Lower leg skin (tissue), 4 donors: ENCODE measurements around the gene ACKR2. TPM values are rescaled to one million over a fixed set of nuclear protein-coding genes. Genes with fewer than 3 reads are reported as not detected.

Experiments used
- DNase-seq, 2 donors: peaks; one replicate each; pipeline ENCODE4 v3.0.0-alpha.2; 2019; ENCODE audit warnings: low spot score in 2 of 2
- H3K4me3 ChIP-seq: fragments of 200-600 bp; sonication (generic); 2 replicates; pipeline ENCODE4 v1.5.1; 2017; ENCODE audit warnings: mild to moderate bottlenecking, low read depth; ENCODE audit not compliant: poor library complexity, severe bottlenecking
- POLR2A ChIP-seq, 2 donors: fragments of 450-650 bp; IDR thresholded peaks; one replicate each; pipeline ENCODE4 v1.6.1; 2016 to 2017; ENCODE audit warnings: antibody characterized with exemption in 2 of 2, mild to moderate bottlenecking in 1 of 2, moderate library complexity in 1 of 2
- WGBS, 2 donors: methylation state at CpG; one replicate each; pipeline ENCODE4 v1.1.5; 2018; 5-methylcytosine and 5-hydroxymethylcytosine counted together
- intact Hi-C: fragments of 100-400 bp; cut with DNase I; formaldehyde crosslinking; loops from one replicate; pipeline ENCODE4 v1.15.0; 2023; ENCODE audit warnings: low total_unique reads
- total RNA-seq, 4 donors: library from RNA; depleted of rRNA; stranded (reverse); fragments of >200 nt; gene quantifications; one replicate each; pipeline ENCODE4 v1.1.0, GENCODE V29; 2016
- TF ChIP-seq, protein P1 (sequence below), 3 donors: fragments of 450-650 bp; IDR thresholded peaks; one replicate each; pipeline ENCODE4 v1.5.1; 2016; ENCODE audit warnings: antibody characterized with exemption in 3 of 3, mild to moderate bottlenecking in 3 of 3, moderate library complexity in 2 of 3

ACKR2 gene
- total RNA-seq, 4 donors from 2014 or later = 3.7 to 6.3 (median 4.5) TPM

DNA sequence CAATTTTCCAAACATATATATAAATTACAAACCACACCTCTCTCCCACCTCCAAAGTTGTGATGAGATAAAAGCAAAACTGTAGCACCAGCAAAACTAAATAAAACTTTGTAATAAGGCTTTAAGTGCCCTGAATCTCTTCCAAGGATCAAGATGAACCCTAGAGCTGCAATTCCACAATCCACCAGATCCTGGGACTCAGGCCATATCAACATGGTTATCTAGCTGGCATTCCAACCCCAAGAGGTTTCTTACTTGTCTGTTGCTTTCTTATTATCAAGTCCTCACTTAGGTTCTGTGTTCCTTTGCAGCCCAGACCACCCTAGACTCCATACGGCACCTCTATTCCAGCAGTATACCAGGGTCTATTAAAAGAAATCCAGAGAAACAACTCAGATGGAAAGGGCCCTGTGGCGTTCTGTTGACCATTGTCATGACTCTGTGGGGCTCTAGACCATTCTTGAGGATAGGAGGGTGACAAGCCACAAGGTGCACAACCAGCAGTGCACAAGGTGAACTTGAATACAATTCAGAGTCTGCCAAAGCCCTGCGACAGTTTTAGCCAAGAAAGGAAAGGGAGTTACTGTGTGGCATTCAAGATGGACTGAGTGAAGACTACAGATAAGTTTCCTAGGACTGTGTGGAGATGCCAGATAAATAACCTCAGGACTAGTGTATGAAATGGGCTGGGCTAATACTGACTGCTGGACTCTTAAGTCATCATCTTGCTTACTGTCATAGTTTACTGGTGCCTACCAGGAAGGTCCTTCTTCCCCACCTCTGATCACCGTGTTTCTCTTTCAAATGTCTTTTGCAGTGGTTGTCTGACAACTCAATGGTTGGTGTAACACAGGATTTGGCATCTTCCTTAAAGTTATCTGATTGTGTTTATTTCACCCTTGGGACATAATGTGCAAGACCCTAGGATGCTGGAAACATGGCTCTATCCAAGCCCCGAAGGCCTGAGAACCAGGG is 27.2 kb downstream of the ACKR2 start:
- TF ChIP-seq, protein P1, sequence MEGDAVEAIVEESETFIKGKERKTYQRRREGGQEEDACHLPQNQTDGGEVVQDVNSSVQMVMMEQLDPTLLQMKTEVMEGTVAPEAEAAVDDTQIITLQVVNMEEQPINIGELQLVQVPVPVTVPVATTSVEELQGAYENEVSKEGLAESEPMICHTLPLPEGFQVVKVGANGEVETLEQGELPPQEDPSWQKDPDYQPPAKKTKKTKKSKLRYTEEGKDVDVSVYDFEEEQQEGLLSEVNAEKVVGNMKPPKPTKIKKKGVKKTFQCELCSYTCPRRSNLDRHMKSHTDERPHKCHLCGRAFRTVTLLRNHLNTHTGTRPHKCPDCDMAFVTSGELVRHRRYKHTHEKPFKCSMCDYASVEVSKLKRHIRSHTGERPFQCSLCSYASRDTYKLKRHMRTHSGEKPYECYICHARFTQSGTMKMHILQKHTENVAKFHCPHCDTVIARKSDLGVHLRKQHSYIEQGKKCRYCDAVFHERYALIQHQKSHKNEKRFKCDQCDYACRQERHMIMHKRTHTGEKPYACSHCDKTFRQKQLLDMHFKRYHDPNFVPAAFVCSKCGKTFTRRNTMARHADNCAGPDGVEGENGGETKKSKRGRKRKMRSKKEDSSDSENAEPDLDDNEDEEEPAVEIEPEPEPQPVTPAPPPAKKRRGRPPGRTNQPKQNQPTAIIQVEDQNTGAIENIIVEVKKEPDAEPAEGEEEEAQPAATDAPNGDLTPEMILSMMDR (IDR thresholded peaks at IDR 0.05) = no peak
- TF ChIP-seq POLR2A (IDR thresholded peaks at IDR 0.05) = no peak
- intact Hi-C loops = loop anchor here (10.0 kb wide), 1 partner anchor 62 kb away; the partner anchor contains the start of gene CCDC13
- no peak for DNase-seq
- H3K4me3 ChIP-seq = no peak overlapping the region
- 90 to 93% methylated on average over 5 of the region's 5 CpGs for WGBS, 2 donors

DNA sequence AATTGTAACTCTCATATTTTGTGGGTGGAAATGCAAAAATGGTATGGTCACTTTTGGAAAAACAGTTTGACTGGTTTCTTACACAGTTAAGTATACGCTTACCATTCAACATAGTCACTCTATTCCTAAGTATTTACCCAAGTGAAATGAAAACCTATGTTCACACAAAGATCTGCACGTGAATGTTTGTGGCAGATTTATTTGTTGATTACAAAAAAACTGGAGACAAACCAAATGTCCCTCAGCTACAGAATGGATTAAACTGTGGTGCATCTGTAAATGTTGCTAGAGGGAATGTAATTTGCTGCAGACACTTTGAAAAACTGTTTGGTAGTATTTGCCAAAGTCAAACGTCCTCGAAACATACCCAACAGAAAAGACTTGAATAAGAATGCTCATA is 29.3 kb downstream of the ACKR2 start:
- 63 to 69% methylated on average over 4 of the region's 4 CpGs for WGBS, 2 donors
- intact Hi-C loops = loop anchor here (10.0 kb wide), 1 partner anchor 64 kb away; the partner anchor contains the start of gene CCDC13
- TF ChIP-seq, protein P1 (IDR thresholded peaks at IDR 0.05) = no peak
- TF ChIP-seq POLR2A (IDR thresholded peaks at IDR 0.05) = no peak
- H3K4me3 ChIP-seq = no peak overlapping the region
- DNase-seq = no peak

DNA sequence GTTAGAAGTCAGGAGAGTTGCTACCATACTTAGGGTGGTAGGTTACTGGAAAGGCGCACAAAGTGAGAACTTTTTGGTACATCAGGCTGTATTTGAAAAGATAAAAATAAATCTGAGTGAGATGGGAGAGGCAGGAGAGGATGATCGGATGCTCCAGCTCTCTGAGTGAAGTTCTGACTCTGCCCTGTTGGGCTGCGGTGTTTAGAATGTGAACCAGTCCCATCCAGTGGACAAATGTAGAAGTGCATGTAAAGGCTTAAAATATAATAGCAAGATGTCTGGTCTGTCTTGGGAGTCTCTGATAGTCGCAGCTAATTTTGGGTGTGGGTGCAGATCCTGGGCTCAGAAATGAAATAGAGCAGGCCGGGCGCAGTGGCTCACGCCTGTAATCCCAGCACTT is 30.4 kb downstream of the ACKR2 start:
- intact Hi-C loops = loop anchor here (10.0 kb wide), 1 partner anchor 65 kb away; the partner anchor contains the start of gene CCDC13
- WGBS, 2 donors = 28 to 29% methylated on average over 7 of the region's 7 CpGs
- no peak for DNase-seq
- no peak overlapping the region for H3K4me3 ChIP-seq
- TF ChIP-seq, protein P1 (IDR thresholded peaks at IDR 0.05) = peak in 1 of 3 donors; percentile 47
- no peak for TF ChIP-seq POLR2A (IDR thresholded peaks at IDR 0.05)

DNA sequence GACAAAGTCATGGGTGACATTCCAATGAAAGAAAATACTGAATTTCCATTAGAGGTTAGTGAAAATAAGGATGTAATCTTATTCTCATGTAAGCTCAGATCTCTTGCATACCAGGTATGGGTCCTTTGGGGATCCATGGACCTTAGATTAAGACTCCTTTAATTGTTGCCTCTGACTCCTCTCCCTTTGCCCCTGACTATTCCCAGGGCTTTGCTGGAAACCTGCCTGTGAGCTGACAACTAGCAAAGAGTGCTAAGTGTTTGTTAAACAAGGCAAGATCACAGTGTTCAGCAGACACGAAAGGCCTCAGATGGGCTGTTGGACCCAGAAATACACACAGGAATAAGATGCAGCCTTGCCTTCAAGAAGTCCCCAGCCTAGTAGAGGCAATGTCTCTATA is 32.1 kb downstream of the ACKR2 start:
- WGBS, 2 donors = 75 to 93% methylated on average over 1 of the region's 1 CpG

DNA sequence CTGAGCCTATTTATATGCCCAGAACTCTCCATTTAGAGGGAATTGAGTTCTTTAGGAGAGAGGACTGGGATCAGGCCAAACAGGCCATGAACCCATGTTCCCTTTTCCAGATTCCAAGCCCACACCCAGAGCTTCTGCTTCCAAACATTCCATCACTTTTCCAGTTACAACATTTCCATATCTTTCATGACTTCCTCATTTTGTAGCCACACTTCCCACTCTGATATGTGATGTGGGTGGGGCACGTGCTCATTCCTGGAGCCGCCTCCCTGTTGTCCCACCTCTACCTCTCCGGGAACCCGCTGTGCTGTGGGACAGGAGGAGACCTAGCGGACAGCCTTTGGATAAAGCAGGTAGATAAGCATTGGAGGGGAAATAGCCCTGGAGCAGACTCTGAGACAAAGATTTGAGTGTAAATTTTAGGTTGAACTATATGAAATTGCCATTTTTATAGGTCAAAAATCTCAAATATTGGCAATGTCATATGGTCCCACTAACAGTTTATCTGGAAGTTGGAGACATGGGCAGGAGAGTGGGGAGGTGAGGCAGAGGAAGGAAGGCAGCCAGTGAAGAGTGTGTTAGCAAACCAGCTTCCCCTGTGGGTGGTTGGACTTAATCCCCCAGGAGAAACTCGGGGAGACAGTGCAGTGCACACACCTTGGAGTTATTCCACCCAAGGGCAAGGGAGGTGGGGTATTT is 34.6 kb downstream of the ACKR2 start:
- TF ChIP-seq, protein P1 (IDR thresholded peaks at IDR 0.05) = no peak
- TF ChIP-seq POLR2A (IDR thresholded peaks at IDR 0.05) = no peak
- DNase-seq = peak in 1 of 2 donors; percentile 87
- intact Hi-C loops = no loop called here
- no peak overlapping the region for H3K4me3 ChIP-seq
- 60 to 65% methylated on average over 6 of the region's 6 CpGs for WGBS, 2 donors

More for the DNA sequence above, 32.1 kb downstream of the ACKR2 start:
- intact Hi-C loops = no loop called here
- TF ChIP-seq POLR2A (IDR thresholded peaks at IDR 0.05) = no peak
- TF ChIP-seq, protein P1 (IDR thresholded peaks at IDR 0.05) = no peak
- H3K4me3 ChIP-seq = no peak overlapping the region
- DNase-seq = no peak
